ENCODE results near the gene MT4.

DNA sequence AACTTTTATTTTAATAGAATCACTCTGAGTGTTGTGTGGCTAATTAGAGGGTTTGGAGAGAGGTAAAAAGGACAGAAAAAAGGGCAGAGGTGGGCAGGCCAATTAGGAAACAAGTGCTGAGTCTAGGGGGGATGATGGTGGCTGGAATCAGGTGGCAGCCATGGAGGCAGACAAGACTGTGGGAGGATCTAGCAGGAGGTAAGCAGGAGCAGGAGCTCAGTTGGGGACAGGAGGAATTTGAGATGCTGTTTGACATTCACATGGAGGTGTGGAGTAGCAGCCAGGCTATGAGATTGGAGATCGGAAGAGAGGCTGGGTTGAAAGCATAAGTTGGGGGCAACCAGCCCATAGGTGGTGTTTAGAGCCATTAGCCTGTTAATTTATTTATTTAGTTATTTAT, 3.7 kb upstream of the MT4 start:
- TF ChIP-seq, protein P1, sequence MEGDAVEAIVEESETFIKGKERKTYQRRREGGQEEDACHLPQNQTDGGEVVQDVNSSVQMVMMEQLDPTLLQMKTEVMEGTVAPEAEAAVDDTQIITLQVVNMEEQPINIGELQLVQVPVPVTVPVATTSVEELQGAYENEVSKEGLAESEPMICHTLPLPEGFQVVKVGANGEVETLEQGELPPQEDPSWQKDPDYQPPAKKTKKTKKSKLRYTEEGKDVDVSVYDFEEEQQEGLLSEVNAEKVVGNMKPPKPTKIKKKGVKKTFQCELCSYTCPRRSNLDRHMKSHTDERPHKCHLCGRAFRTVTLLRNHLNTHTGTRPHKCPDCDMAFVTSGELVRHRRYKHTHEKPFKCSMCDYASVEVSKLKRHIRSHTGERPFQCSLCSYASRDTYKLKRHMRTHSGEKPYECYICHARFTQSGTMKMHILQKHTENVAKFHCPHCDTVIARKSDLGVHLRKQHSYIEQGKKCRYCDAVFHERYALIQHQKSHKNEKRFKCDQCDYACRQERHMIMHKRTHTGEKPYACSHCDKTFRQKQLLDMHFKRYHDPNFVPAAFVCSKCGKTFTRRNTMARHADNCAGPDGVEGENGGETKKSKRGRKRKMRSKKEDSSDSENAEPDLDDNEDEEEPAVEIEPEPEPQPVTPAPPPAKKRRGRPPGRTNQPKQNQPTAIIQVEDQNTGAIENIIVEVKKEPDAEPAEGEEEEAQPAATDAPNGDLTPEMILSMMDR (IDR thresholded peaks at IDR 0.05; ENCODE audit: low read depth, low read length): no peak
- no peak for TF ChIP-seq EZH2phosphoT487 (IDR thresholded peaks at IDR 0.05; ENCODE audit: low read depth)

Measured in OCI-LY3 (cell line).